ENCODE results near the gene TTLL10.
A peak's percentile ranks its signal among the peaks of the same experiment; 100 is the strongest.

TTLL10 gene

GRCh38 chr1:1206376-1206965, 32.8 kb downstream of the TTLL10 start, which contains the start of gene TNFRSF18:
Gene TNFRSF18, minus strand, starts transcription at chr1:1206592. Its CDS starts 21 bp downstream, at chr1:1206571.
- no peak for DNase-seq (ENCODE audit: low spot score)

DNA sequence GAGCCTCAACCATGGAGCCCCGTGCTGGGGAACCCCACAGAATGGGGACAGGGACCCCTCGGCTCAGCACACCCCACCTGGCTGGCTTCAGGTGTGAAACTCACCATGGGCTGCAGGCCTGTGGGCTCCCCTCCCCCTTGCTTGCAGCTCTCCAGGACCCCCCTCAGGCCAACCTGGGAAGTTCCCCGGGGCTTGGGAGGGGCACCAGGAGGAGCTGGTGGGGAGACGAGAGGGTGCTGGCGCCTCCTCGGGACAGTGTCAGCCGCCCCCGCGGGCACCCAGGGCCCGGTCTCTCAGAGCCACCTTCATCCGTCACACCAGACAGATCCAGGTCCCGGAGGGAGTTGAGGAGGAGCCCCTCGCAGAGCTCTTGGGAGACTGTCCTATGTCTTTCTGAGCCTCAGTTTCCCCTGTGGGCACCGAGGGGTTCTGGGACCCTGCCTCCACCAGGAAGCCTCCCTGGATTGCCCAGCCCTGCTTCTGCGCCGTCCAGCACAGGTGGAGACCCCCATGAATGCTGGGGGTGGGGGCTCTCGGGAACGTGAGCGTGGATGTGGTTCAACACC, 33.4 kb downstream of the TTLL10 start:
- DNase-seq (ENCODE audit: low spot score): no peak

DNA sequence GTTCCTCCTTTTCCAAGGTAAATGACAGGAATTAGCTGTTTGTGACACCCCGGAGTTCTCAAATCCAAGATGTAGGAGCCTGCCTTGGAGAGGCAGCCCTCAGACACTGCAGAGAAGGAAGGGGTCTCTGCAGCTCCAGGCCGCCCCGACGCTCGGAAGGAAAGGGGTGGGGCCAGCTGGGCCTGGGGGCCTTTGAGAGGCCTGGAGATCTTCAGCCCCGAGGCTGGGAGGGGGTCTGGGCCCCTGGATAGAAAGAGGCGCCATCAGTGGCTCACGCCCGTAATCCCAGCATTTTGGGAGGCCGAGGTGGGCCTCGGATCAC, 33.9 kb downstream of the TTLL10 start:
- DNase-seq (ENCODE audit: low spot score): no peak

DNA sequence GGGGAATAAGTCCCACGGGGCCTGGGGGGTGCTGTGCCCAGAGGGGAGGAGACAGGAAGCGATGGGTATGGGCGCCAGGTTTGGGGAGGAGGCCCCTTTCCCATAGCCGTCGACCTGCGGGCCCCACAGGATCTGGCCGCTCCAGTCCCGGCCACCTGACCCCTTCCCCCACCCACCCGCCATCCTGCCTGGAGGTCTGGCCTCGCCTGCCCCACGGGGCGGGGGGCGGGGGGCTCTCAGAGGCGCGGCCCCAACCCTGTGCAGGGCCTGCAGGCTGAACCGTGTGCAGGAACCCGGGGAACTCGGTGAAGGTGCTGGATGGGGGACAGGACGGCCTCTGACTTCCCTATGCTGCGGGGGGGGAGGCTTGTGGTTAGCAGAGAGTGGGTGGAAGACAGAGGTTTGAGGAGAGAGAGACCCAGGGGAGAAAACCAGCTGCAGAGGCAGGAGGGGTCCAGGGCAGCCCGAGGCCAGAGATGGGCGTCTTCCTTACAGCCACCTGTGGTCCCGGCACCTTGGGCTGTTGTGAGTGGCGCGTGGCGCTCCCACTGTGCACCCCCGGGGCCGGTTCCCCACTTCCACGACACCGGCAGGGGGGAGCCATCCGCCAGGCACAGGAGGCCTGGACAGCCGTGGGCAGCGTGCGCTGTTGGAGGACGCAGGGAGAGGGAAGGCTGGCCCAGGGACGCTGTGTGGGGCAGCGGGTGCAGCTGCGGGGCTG, 35.2 kb downstream of the TTLL10 start:
- DNase-seq (ENCODE audit: low spot score): no peak

DNA sequence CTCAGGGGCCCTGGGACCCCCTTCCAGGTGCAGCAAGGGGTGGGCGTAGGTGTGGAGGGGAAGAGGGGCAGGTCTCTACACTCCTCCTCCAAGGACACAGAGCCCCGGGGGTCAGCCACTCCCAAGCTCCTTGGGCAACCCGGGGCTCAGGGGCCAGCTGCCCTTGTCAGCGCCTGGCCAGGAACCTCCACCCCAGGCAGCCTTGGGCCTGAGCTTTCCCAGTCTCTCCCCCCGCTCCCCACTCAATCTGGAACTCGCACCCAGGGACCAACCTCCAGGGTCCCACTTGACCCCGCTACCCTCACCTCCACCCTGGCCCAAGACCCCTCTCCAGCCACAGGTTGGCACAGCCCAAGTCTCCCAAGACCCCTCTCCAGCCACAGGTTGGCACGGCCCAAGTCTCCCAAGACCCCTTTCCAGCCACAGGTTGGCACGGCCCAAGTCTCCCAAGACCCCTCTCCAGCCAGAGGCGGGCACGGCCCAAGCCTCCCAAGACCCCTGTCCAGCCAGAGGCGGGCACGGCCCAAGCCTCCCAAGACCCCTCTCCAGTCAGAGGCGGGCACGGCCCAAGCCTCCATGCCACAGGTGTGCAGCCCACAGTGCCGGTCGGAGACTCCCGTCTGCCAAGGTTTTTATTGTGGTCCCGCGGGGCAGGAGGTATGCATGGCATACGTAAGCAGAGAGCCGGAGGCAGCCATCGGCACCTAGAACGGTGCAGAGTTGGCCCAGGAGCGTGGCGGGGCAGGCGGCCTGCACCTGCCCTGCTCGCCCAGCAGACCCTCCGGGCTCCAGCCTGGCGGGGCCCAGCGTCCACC, 37.3 kb downstream of the TTLL10 start:
- no peak for DNase-seq (ENCODE audit: low spot score)

GRCh38 chr1:1211541-1212441, 38.1 kb downstream of the TTLL10 start:
- DNase-seq (ENCODE audit: low spot score): no peak

GRCh38 chr1:1212780-1213344, 39.2 kb downstream of the TTLL10 start:
- peak; percentile 67 for DNase-seq (ENCODE audit: low spot score)

- no peak for DNase-seq (ENCODE audit: low spot score)
These were observed 39.9 kb downstream of the TTLL10 start, which contains the start of gene TNFRSF4 for GRCh38 chr1:1213345-1214265. Gene TNFRSF4, minus strand, starts transcription at chr1:1214153. Its CDS starts 26 bp downstream, at chr1:1214127.

DNA sequence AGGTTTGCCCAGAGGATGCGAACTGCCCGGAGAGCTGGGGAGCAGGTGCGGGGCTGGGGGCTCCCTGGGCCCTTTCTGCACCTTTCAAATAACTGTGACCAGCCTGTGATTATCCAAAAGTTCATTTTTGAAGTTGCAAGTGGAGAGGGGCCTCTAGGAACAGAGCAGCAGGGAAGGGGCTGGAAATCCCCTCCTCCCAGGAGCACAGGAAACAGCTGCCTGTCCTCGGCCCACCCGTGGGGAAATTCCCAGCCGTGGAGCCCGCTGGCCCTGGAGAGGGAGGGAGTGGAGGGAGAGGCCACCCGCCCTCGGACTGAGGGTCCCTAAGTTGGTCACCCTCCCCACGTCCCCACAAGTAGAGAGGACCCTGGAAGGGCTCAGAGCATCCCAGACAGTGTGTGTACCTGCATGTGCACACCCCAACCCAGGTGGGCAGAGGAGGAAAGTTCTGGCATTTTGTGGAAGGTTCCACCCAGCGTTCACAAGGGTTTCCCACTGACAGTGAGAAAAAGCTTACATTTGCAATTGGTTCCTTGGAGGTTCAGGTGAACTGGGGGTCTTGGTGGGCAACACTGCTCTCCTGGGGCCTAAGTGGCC, 41.5 kb downstream of the TTLL10 start:
- DNase-seq (ENCODE audit: low spot score): no peak

GRCh38 chr1:1215881-1216605, 42.4 kb downstream of the TTLL10 start:
- DNase-seq (ENCODE audit: low spot score): no peak

DNA sequence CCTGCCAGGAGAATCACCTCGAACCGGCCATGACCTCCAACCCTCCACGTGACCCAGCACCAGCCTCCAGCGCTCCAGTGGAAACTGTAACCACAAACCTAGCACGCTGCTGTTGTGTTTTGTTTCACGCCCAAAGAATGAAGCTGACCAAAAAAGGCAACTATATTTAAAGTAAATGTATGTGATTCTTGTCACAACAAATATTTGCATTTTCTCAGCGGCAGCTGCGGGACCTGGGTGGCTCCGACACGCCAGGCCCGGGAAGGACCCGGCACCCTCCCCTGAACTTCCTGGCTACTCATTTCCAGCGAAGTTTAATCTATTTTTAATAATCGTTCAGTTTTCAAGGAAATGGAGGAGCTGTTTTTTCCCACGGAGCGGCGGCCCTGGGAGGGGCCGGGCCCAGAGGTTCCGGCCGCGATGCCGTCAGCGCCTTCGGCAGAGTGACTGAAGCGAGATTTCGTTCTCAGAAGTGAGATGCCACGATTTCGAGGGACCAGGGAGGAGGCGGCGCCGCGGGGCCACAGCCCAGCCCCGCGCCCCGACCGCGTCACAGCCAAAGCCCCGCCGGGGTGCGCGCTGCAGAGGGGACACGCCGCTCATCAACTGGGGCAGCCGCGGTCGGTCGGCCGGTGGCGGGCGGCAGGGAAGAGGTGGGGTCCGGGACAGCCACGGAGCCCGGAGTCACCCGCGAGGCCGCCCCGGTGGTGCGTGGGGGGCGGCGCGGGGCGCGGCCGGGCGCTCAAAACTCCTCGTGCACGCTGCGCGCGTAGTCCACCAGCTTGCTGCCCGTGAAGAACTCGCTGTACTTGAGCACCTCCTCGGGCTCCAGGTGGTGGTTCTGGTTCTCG, 43.3 kb downstream of the TTLL10 start:
- no peak for DNase-seq (ENCODE audit: low spot score)

GRCh38 chr1:1217621-1218523, 44.2 kb downstream of the TTLL10 start:
- no peak for DNase-seq (ENCODE audit: low spot score)

DNA sequence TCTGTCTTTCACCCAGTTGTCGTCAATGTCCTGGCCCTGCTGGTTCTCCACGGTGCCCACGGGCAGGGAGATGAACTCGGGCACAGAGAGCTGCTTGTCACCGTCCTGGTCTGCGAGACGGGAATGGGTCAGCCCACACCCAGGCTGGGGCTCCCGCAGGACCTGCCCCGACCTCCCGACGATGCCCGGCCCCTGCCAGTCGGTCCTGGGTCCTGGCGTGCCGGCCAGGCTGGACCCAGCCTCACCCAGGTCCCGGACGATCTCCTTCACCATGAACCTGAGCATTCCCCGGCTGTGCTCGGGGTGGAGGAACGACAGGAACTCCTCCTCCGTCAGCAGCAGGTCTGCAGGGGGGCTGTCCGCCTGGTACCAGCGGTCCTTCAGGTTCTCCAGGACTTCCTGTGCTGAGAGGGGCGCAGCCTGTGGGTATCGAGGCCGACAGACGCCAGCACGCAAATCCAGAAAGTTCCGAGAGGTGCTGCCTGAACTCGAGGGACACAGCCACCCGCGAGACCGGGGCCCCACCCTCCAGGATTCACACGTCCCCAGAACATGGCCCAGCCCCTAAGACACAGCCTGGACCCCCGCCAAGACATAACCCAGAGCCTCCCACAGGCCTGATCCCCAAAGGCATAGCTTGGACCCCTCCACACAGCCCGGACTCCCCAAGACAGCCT, 45.0 kb downstream of the TTLL10 start:
- DNase-seq (ENCODE audit: low spot score): no peak

GRCh38 chr1:1219341-1219740, 45.7 kb downstream of the TTLL10 start:
- DNase-seq (ENCODE audit: low spot score): no peak

GRCh38 chr1:1220197-1220596, 46.5 kb downstream of the TTLL10 start:
- no peak for DNase-seq (ENCODE audit: low spot score)

- DNase-seq (ENCODE audit: low spot score): no peak
These were observed 48.4 kb downstream of the TTLL10 start for GRCh38 chr1:1221887-1222574.

Data from kidney capillary endothelial cell (primary cell).